Right renal cortex interstitium (tissue), 3 donors: ENCODE results near the gene UCK2. TPM values are rescaled to one million over a fixed set of nuclear protein-coding genes. Genes with fewer than 3 reads are reported as not detected.

Experiments used
- DNase-seq, 3 donors: peaks; one replicate each; pipeline ENCODE4 v3.0.0-alpha.2; 2013; ENCODE audit warnings: low read depth in 3 of 3, low spot score in 2 of 3
- polyA plus RNA-seq, 3 donors: library from polyadenylated mRNA; unstranded; fragments of 120-200 nt; gene quantifications; one replicate each; pipeline ENCODE4 v1.2.1, GENCODE V29; 2013; ENCODE audit not compliant: insufficient read length in 3 of 3

The UCK2 gene
- polyA plus RNA-seq, 3 donors, result 18.7 to 21.7 (median 21.2) TPM

GRCh38 chr1:165833358-165833757 lies 5.9 kb downstream of the UCK2 start:
- DNase-seq, result no peak

- no peak for DNase-seq
Measured at GRCh38 chr1:165834229-165834628, 6.8 kb downstream of the UCK2 start.

GRCh38 chr1:165834881-165835280 lies 7.5 kb downstream of the UCK2 start:
- DNase-seq, result no peak

GRCh38 chr1:165836664-165837482 lies 9.5 kb downstream of the UCK2 start:
- no peak for DNase-seq

GRCh38 chr1:165837838-165838364 lies 10.5 kb downstream of the UCK2 start:
- no peak for DNase-seq

- no peak for DNase-seq
Measured at GRCh38 chr1:165840423-165840822, 13.0 kb downstream of the UCK2 start.

- DNase-seq, result no peak
Measured at GRCh38 chr1:165841582-165842017, 14.2 kb downstream of the UCK2 start.

- no peak for DNase-seq
Measured at GRCh38 chr1:165842023-165842670, 14.7 kb downstream of the UCK2 start.

- DNase-seq, result no peak
Measured at GRCh38 chr1:165842671-165843129, 15.3 kb downstream of the UCK2 start.

- DNase-seq, result no peak
Measured at GRCh38 chr1:165843304-165843703, 15.9 kb downstream of the UCK2 start.

GRCh38 chr1:165844114-165844798 lies 16.8 kb downstream of the UCK2 start:
- no peak for DNase-seq

- no peak for DNase-seq
Measured at GRCh38 chr1:165844933-165845332, 17.5 kb downstream of the UCK2 start.

- DNase-seq, result no peak
Measured at GRCh38 chr1:165845569-165845968, 18.2 kb downstream of the UCK2 start.

GRCh38 chr1:165845992-165846748 lies 18.8 kb downstream of the UCK2 start:
- no peak for DNase-seq

- DNase-seq, result no peak
Measured at GRCh38 chr1:165847486-165847885, 20.1 kb downstream of the UCK2 start.

GRCh38 chr1:165849353-165850133 lies 22.1 kb downstream of the UCK2 start:
- DNase-seq, result no peak

- DNase-seq, result no peak
Measured at GRCh38 chr1:165851034-165851658, 23.7 kb downstream of the UCK2 start.

- DNase-seq, result no peak
Measured at GRCh38 chr1:165852871-165853270, 25.5 kb downstream of the UCK2 start.

- no peak for DNase-seq
Measured at GRCh38 chr1:165853528-165854075, 26.2 kb downstream of the UCK2 start.
